Measurements from ENCODE around the gene FAM120A. TPM values are rescaled to one million over a fixed set of nuclear protein-coding genes. Genes with fewer than 3 reads are reported as not detected.

Gene FAM120A
- total and polyA plus RNA-seq, 2 donors (not counting 1 experiment from before 2014, with no cell fraction given), result 85.8 to 136 TPM

- Histone ChIP-seq H3K79me2 (ENCODE audit: control insufficient read depth, insufficient read depth, low read length) (no peaks in the 10 kb centered on the region), H4K20me1 (ENCODE audit: control insufficient read depth, extremely low read depth, insufficient read depth, low read length) (no peaks in the 10 kb centered on the region), H3K9me3 (ENCODE audit: control insufficient read depth, insufficient read depth, low read depth, low read length) (no peaks in the 10 kb centered on the region), H3K4me2 (ENCODE audit: extremely low read depth, insufficient read depth, low read length) (no peak overlapping the region), H3K9ac (ENCODE audit: insufficient read depth, low read length) (no peak overlapping the region), H3K27ac (ENCODE audit: insufficient read depth, low read length) (no peak overlapping the region), H3K4me3 (replicated peaks in 1 of 4; ENCODE audit: control extremely low read depth in 1 of 4, insufficient read depth in 1 of 4, low read depth in 3 of 4, low read length in 4 of 4) (no peak overlapping the region), H3K27me3 (ENCODE audit: control insufficient read depth, insufficient read depth, low read length) (no peaks in the 10 kb centered on the region), H2AFZ (ENCODE audit: low read length) (no peak overlapping the region), H3K4me1 (ENCODE audit: control insufficient read depth, extremely low read depth, insufficient read depth, low read length) (no peaks in the 10 kb centered on the region), H3K36me3 (ENCODE audit: control insufficient read depth, insufficient read depth, low read length) (no peaks in the 10 kb centered on the region)
- no peak for DNase-seq (ENCODE audit: low read depth in 2 of 2)
- TF ChIP-seq CTCF (conservative IDR thresholded peaks at IDR 0.05 in 1 of 2, IDR thresholded peaks at IDR 0.05 in 1 of 2; ENCODE audit: low read depth in 1 of 2, low read length in 2 of 2) (no peak), EZH2 (IDR thresholded peaks at IDR 0.05; ENCODE audit: low read length, missing control alignments) (no peak)
These were observed 33.9 kb upstream of the FAM120A start for GRCh38 chr9:93417538-93417937.

GRCh38 chr9:93419023-93419422 lies 32.5 kb upstream of the FAM120A start:
- no peaks in the 10 kb centered on the region for H3K79me2 ChIP-seq (ENCODE audit: control insufficient read depth, insufficient read depth, low read length)
- no peaks in the 10 kb centered on the region for H3K27me3 ChIP-seq (ENCODE audit: control insufficient read depth, insufficient read depth, low read length)
- no peak overlapping the region for H3K4me3 ChIP-seq (replicated peaks in 1 of 4; ENCODE audit: control extremely low read depth in 1 of 4, insufficient read depth in 1 of 4, low read depth in 3 of 4, low read length in 4 of 4)
- no peak overlapping the region for H3K9ac ChIP-seq (ENCODE audit: insufficient read depth, low read length)
- no peak for DNase-seq (ENCODE audit: low read depth in 2 of 2)
- H2AFZ ChIP-seq (ENCODE audit: low read length), result no peak overlapping the region
- TF ChIP-seq EZH2 (IDR thresholded peaks at IDR 0.05; ENCODE audit: low read length, missing control alignments) (no peak), CTCF (conservative IDR thresholded peaks at IDR 0.05 in 1 of 2, IDR thresholded peaks at IDR 0.05 in 1 of 2; ENCODE audit: low read depth in 1 of 2, low read length in 2 of 2) (no peak)
- H4K20me1 ChIP-seq (ENCODE audit: control insufficient read depth, extremely low read depth, insufficient read depth, low read length), result no peaks in the 10 kb centered on the region
- no peaks in the 10 kb centered on the region for H3K9me3 ChIP-seq (ENCODE audit: control insufficient read depth, insufficient read depth, low read depth, low read length)
- no peaks in the 10 kb centered on the region for H3K36me3 ChIP-seq (ENCODE audit: control insufficient read depth, insufficient read depth, low read length)
- H3K4me1 ChIP-seq (ENCODE audit: control insufficient read depth, extremely low read depth, insufficient read depth, low read length), result no peaks in the 10 kb centered on the region
- no peak overlapping the region for H3K27ac ChIP-seq (ENCODE audit: insufficient read depth, low read length)
- H3K4me2 ChIP-seq (ENCODE audit: extremely low read depth, insufficient read depth, low read length), result no peak overlapping the region

- H2AFZ ChIP-seq (ENCODE audit: low read length), result no peak overlapping the region
- no peak overlapping the region for H3K4me2 ChIP-seq (ENCODE audit: extremely low read depth, insufficient read depth, low read length)
- peak in 1 of 2 donors; percentile 19 for DNase-seq (ENCODE audit: low read depth in 2 of 2)
- no peak overlapping the region for H3K27ac ChIP-seq (ENCODE audit: insufficient read depth, low read length)
- no peak overlapping the region for H3K9ac ChIP-seq (ENCODE audit: insufficient read depth, low read length)
- TF ChIP-seq EZH2 (IDR thresholded peaks at IDR 0.05; ENCODE audit: low read length, missing control alignments) (no peak), CTCF (conservative IDR thresholded peaks at IDR 0.05 in 1 of 2, IDR thresholded peaks at IDR 0.05 in 1 of 2; ENCODE audit: low read depth in 1 of 2, low read length in 2 of 2) (no peak)
- no peaks in the 10 kb centered on the region for H3K27me3 ChIP-seq (ENCODE audit: control insufficient read depth, insufficient read depth, low read length)
- no peaks in the 10 kb centered on the region for H3K36me3 ChIP-seq (ENCODE audit: control insufficient read depth, insufficient read depth, low read length)
- H3K4me3 ChIP-seq (replicated peaks in 1 of 4; ENCODE audit: control extremely low read depth in 1 of 4, insufficient read depth in 1 of 4, low read depth in 3 of 4, low read length in 4 of 4), result no peak overlapping the region
- H4K20me1 ChIP-seq (ENCODE audit: control insufficient read depth, extremely low read depth, insufficient read depth, low read length), result no peaks in the 10 kb centered on the region
- no peaks in the 10 kb centered on the region for H3K79me2 ChIP-seq (ENCODE audit: control insufficient read depth, insufficient read depth, low read length)
- no peaks in the 10 kb centered on the region for H3K9me3 ChIP-seq (ENCODE audit: control insufficient read depth, insufficient read depth, low read depth, low read length)
- H3K4me1 ChIP-seq (ENCODE audit: control insufficient read depth, extremely low read depth, insufficient read depth, low read length), result no peaks in the 10 kb centered on the region
These were observed 28.4 kb upstream of the FAM120A start for GRCh38 chr9:93422977-93423616.

All from fibroblast of lung (primary cell).